Measurements from ENCODE around the gene DIS3L2. TPM values are rescaled to one million over a fixed set of nuclear protein-coding genes. Genes with fewer than 3 reads are reported as not detected.

DIS3L2 gene
- total and polyA plus RNA-seq, 2 experiments from 2014 or later, result 35.5 to 50.1 TPM

DNA sequence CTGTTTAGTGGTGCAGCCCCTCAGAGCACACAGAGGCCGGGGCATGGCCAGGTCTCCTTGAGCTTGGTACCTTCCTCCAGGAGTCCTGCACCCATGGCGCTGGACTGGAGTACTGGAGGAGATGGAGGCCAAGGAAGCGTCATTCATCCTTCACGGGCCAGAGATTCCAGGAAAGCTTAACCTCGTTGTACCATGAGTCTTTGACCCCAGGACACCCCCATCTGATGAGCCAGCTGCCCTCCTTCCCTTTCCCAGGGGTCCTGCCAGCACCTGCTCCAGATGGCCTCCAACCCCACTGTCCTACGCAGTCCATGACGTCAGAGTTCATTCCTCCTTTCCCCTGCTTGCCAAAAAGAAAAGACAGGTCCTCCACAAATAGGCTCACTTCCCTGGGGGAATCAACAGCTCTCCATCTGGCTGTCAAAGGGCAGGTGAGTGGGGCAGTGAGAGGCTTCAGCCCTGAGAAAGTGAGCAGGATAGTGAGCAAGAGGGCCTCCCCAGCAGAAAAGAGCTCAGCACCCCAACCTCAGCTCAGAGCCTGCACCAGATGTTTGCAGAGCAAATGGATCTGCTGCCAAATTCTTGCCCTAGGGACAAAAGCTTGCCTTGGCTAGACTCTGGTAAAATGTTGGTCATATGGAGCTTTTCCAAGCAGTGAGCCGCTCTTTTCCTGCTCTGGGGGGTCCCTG lies 30.8 kb upstream of the DIS3L2 start:
- no peaks in the 10 kb centered on the region for H3K4me1 ChIP-seq (ENCODE audit: low read depth)

DNA sequence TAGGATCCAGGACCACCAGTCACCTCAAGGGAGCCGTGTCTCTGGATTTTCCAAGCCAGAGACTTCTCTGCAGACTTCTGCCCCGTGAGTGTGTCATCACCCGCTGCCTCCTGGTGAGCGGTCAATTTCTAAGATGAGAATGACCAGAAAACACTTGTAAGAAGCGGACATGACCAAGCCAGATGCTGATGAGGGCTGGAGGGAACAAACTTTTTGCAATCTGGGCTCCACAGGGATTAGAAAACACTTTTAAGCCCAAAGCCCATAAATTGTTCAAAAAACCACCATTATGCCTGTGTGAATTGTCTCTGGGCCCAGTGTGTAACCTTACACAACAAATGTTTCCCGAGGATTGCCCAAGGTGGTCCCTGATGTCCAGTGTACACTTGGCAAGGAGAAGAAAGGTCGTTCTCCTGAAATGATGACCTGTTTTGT lies 30.0 kb upstream of the DIS3L2 start:
- TF ChIP-seq, protein P1, sequence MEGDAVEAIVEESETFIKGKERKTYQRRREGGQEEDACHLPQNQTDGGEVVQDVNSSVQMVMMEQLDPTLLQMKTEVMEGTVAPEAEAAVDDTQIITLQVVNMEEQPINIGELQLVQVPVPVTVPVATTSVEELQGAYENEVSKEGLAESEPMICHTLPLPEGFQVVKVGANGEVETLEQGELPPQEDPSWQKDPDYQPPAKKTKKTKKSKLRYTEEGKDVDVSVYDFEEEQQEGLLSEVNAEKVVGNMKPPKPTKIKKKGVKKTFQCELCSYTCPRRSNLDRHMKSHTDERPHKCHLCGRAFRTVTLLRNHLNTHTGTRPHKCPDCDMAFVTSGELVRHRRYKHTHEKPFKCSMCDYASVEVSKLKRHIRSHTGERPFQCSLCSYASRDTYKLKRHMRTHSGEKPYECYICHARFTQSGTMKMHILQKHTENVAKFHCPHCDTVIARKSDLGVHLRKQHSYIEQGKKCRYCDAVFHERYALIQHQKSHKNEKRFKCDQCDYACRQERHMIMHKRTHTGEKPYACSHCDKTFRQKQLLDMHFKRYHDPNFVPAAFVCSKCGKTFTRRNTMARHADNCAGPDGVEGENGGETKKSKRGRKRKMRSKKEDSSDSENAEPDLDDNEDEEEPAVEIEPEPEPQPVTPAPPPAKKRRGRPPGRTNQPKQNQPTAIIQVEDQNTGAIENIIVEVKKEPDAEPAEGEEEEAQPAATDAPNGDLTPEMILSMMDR (IDR thresholded peaks at IDR 0.05; ENCODE audit: low read depth, low read length), result no peak
- Histone ChIP-seq H3K9me3 (ENCODE audit: low read depth) (no peaks in the 10 kb centered on the region), H3K36me3 (no peaks in the 10 kb centered on the region), H3K27ac (no peak overlapping the region), H3K27me3 (peaks cover 37% of the 10 kb centered on the region), H3K4me1 (ENCODE audit: low read depth) (no peaks in the 10 kb centered on the region), H3K4me3 (no peak overlapping the region)
- DNase-seq (ENCODE audit: low read depth in 1 of 2, low spot score in 1 of 2), result no peak

More for the DNA sequence above, 30.8 kb upstream of the DIS3L2 start:
- peak in 1 of 2 donors; percentile 33 for DNase-seq (ENCODE audit: low read depth in 1 of 2, low spot score in 1 of 2)
- no peaks in the 10 kb centered on the region for H3K36me3 ChIP-seq
- TF ChIP-seq, protein P1 (IDR thresholded peaks at IDR 0.05; ENCODE audit: low read depth, low read length), result no peak
- no peaks in the 10 kb centered on the region for H3K9me3 ChIP-seq (ENCODE audit: low read depth)
- no peak overlapping the region for H3K27ac ChIP-seq
- peaks cover 45% of the 10 kb centered on the region for H3K27me3 ChIP-seq
- no peak overlapping the region for H3K4me3 ChIP-seq

DNA sequence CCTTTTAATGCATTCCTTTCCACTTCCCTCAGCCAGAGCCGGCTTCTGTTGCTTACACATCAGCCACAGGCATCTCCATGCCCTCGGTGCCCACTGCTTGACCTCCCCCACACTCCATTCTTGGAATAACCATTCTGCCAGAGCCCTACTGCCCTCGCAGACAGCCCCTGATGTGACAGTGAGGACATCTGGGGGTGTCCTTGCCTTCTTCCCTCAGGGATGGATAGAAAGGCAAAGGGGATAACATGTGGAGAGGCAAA lies 28.9 kb upstream of the DIS3L2 start:
- Histone ChIP-seq H3K27ac (no peak overlapping the region), H3K9me3 (ENCODE audit: low read depth) (no peaks in the 10 kb centered on the region), H3K4me1 (ENCODE audit: low read depth) (no peaks in the 10 kb centered on the region), H3K4me3 (no peak overlapping the region), H3K36me3 (no peaks in the 10 kb centered on the region), H3K27me3 (peaks cover 26% of the 10 kb centered on the region)
- DNase-seq (ENCODE audit: low read depth in 1 of 2, low spot score in 1 of 2), result no peak
- TF ChIP-seq, protein P1 (IDR thresholded peaks at IDR 0.05; ENCODE audit: low read depth, low read length), result no peak

DNA sequence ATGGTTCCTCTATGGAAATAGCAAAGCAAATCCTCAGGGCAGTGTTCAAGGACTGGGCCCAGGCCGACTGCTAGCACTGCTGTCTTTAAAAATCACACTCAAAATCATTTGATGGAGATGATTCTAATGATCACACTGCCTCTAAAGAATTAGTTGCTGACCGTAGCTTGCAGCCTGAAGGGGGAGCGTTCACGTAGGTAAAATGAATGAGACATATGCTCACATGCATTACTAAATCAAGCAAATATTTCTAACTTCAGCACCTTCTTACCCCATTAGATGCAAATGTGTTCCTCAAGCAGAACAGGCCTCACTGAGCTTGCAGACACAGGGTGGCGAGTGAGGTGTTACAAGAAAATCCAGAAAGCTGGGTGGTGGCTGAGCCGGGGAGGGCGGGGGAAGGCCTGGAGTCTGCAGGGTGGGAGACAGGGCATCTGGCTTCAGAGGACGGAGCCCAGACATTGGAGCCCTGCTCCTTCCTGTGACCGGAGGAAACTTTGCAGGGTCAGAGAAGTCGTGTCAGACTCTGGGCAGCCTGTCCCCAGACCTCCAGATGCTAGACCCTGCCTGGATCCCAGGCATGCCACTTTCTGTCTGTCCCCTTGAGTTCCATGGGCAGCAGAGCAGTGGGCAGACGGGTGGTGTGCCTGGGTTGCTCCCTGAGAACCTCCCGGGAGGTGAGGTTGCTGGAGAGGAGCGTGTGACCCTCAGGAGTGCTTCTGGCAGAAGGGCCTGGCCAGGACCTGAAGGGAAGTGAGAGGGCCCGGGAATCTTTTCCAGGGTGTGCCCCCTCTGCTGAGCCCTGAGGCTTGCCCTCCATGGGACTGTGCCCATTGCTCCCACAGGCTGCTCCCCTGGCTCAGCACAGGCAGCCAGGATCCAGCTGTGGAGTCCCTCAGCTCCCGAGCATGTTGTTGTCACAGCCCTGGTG lies 28.3 kb upstream of the DIS3L2 start:
- TF ChIP-seq, protein P1 (IDR thresholded peaks at IDR 0.05; ENCODE audit: low read depth, low read length), result no peak
- no peak for DNase-seq (ENCODE audit: low read depth in 1 of 2, low spot score in 1 of 2)

DNA sequence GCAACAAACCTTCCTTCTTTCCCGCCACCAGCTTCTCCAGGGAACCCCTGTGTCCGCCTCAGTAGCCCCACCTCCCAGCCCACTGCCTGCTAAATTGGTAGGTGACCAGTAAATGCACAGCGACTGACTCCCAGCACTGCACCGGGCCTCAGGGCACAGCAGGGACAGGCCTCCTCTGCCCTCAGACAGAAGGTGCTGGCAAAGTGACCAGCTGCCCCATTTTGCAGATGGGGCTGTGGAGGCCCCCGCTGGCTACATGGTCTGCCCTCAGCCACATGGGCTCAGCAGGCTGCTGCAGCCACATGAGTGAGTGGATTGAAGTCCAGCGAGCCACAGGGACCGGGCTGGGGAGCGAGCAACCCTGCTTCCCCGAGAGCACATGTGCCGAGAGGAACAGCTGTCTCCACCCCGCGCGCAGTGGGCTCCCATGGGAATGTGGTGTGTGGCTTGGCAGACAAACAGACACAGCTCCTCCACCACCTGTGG lies 27.6 kb upstream of the DIS3L2 start:
- H3K9me3 ChIP-seq (ENCODE audit: low read depth), result no peaks in the 10 kb centered on the region
- H3K27ac ChIP-seq, result no peak overlapping the region
- DNase-seq (ENCODE audit: low read depth in 1 of 2, low spot score in 1 of 2), result peak in 1 of 2 donors; percentile 54

More for the DNA sequence above, 28.3 kb upstream of the DIS3L2 start:
- Histone ChIP-seq H3K9me3 (ENCODE audit: low read depth) (no peaks in the 10 kb centered on the region), H3K36me3 (no peaks in the 10 kb centered on the region), H3K4me1 (ENCODE audit: low read depth) (no peaks in the 10 kb centered on the region), H3K27me3 (peaks cover 20% of the 10 kb centered on the region), H3K27ac (no peak overlapping the region), H3K4me3 (no peak overlapping the region)

More for the DNA sequence above, 27.6 kb upstream of the DIS3L2 start:
- Histone ChIP-seq H3K4me3 (no peak overlapping the region), H3K27me3 (peaks cover 12% of the 10 kb centered on the region), H3K36me3 (no peaks in the 10 kb centered on the region), H3K4me1 (ENCODE audit: low read depth) (no peaks in the 10 kb centered on the region)
- TF ChIP-seq, protein P1 (IDR thresholded peaks at IDR 0.05; ENCODE audit: low read depth, low read length), result no peak

Measured in cardiac muscle cell (in vitro differentiated cells and primary cell).